Gastroesophageal sphincter (tissue), 3 donors: ENCODE data around the gene DIMT1.
A peak's percentile ranks its signal among the peaks of the same experiment; 100 is the strongest.

Experiments
- CTCF ChIP-seq, 4 experiments: fragments of 200-600 bp in 2 of 4; fragments of 450-650 bp in 2 of 4; sonication (generic) in 1 of 4; IDR thresholded peaks; one replicate each; pipeline ENCODE4 v1.5.1; 2017 to 2019; ENCODE audit warnings: antibody characterized with exemption in 4 of 4, mild to moderate bottlenecking in 2 of 4, moderate library complexity in 2 of 4
- EP300 ChIP-seq: sonication (generic); formaldehyde crosslinking; IDR thresholded peaks from one replicate; pipeline ENCODE4 v1.6.1; 2017; ENCODE audit warnings: antibody characterized with exemption, mild to moderate bottlenecking
- POLR2AphosphoS5 ChIP-seq: sonication (generic); formaldehyde crosslinking; IDR thresholded peaks from one replicate; pipeline ENCODE4 v1.6.1; 2017; ENCODE audit warnings: antibody characterized with exemption

- TF ChIP-seq POLR2AphosphoS5 (no peak), CTCF (IDR thresholded peaks at IDR 0.05) (peak in 1 of 4 experiments; percentile 28), EP300 (no peak)
Measured at GRCh38 chr5:62340392-62340791, 63.3 kb downstream of the DIMT1 start.
